ENCODE data around the gene C20orf204. TPM values are rescaled to one million over a fixed set of nuclear protein-coding genes. Genes with fewer than 3 reads are reported as not detected.

Gene C20orf204
- total and polyA plus RNA-seq, 2 donors, result 0.71 to 0.95 TPM

DNA sequence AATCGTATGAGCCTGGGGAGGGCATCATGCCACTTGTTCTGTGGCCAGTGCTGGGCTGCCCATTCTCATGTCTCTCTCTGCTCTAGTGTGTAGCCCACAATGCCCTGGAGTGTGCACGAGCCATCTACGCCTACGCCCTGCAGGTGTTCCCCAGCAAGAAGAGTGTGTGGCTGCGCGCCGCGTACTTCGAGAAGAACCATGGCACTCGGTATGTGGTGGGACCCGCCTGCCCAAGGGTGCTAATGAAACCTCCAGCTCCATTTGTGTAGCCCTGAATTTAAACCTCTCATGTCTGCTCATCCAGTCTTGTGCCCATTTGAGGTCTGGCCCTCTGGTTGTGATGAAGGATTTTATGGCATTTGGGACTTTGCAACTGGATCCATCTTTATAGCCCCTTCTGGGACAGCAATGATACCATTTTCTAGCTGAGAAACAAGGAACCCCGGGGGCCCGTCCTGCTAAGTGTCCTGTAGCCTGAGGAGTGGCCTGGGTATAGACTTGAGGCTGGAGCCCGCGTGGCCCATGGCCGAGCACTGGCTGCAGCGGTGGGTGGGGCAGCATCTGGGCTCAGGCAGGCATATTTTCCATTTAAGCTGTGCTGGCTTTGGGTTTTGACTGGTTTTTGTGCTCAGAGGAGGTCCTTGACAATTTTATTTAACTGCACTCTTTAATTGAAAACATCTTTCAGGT is 13.2 kb upstream of the C20orf204 start:
- 88% methylated on average over 17 of the region's 17 CpGs for WGBS
- no peak for DNase-seq (ENCODE audit: extremely low spot score)
- peaks cover 3% of the 10 kb centered on the region for H3K36me3 ChIP-seq (ENCODE audit: insufficient read depth)
- no peak overlapping the region for H3K27ac ChIP-seq (ENCODE audit: low read depth)
- H3K4me3 ChIP-seq (ENCODE audit: low read depth, low read length), result no peak overlapping the region
- H3K4me1 ChIP-seq (ENCODE audit: insufficient read depth), result no peaks in the 10 kb centered on the region

- 76% methylated on average over 15 of the region's 15 CpGs for WGBS
- DNase-seq (ENCODE audit: extremely low spot score), result no peak
- no peaks in the 10 kb centered on the region for H3K4me1 ChIP-seq (ENCODE audit: insufficient read depth)
- peaks cover 7% of the 10 kb centered on the region for H3K36me3 ChIP-seq (ENCODE audit: insufficient read depth)
- no peak overlapping the region for H3K27ac ChIP-seq (ENCODE audit: low read depth)
- no peak overlapping the region for H3K4me3 ChIP-seq (ENCODE audit: low read depth, low read length)
Measured at GRCh38 chr20:64023361-64024140, 12.4 kb upstream of the C20orf204 start.

GRCh38 chr20:64024141-64024990 is 11.6 kb upstream of the C20orf204 start:
- peaks cover 7% of the 10 kb centered on the region for H3K36me3 ChIP-seq (ENCODE audit: insufficient read depth)
- no peak overlapping the region for H3K4me3 ChIP-seq (ENCODE audit: low read depth, low read length)
- WGBS, result 85% methylated on average over 17 of the region's 17 CpGs
- DNase-seq (ENCODE audit: extremely low spot score), result no peak
- no peak overlapping the region for H3K27ac ChIP-seq (ENCODE audit: low read depth)
- H3K4me1 ChIP-seq (ENCODE audit: insufficient read depth), result no peaks in the 10 kb centered on the region

DNA sequence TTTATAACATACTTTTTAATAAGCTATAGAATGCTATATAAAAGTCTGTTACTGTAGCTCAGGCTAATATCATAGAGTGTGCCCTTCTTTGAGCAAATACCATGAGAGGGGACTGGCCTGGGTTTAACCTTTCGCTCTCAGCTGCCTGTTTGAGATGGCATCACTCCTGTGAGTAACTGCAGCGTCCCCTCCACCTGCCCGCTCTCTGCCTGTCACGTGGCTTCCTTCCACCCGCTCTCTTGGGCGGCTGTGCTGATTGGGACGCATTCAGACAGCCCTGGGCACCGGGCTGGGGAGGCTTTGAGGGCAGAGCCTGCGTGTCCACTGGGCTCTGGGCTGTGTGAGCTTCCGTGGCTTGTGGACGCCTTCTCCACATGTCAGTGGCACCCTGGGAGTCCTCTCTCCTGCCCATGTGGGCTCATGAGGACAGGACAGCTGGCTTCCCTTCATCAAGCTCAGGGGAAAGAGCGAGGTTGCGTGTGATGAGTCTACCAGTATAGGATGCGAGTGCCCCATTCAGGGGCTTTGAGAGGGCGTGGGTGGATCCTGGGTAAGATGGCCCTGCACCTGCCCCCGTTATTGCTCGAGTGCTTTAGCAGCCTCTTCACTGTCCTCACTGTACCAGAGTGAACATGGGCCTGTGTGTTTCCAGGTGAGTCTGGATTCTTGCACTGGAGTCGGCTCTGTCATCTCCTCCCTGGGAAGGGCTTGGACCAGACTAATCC is 10.7 kb upstream of the C20orf204 start:
- Histone ChIP-seq H3K36me3 (ENCODE audit: insufficient read depth) (peaks cover 7% of the 10 kb centered on the region), H3K4me1 (ENCODE audit: insufficient read depth) (no peaks in the 10 kb centered on the region), H3K27ac (ENCODE audit: low read depth) (no peak overlapping the region), H3K4me3 (ENCODE audit: low read depth, low read length) (no peak overlapping the region)
- 94% methylated on average over 18 of the region's 18 CpGs for WGBS
- DNase-seq (ENCODE audit: extremely low spot score), result no peak

DNA sequence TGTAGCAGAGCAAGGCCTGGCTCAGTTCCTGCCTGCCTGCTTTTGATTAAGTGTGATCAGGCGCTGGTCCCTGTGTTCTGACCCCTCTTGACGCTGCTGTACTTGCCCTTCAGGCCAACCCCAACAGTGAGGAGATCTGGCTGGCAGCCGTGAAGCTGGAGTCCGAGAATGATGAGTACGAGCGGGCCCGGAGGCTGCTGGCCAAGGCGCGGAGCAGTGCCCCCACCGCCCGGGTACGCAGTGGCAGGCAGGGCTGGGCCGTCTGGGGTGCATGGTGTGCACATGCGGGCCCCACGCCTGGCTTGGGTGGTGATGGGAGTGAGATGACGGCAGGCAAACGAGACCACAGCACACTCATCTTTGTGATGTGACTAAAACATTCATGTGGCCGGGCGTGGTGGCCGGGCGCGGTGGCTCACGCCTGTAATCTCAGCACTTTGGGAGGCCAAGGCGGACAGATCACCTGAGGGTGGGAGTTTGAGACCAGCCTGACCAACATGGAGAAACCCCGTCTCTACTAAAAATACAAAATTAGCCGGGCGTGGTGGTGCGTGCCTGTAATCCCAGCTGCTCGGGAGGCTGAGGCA is 10.1 kb upstream of the C20orf204 start:
- no peak overlapping the region for H3K4me3 ChIP-seq (ENCODE audit: low read depth, low read length)
- WGBS, result 94% methylated on average over 29 of the region's 29 CpGs
- no peak overlapping the region for H3K27ac ChIP-seq (ENCODE audit: low read depth)
- peaks cover 7% of the 10 kb centered on the region for H3K36me3 ChIP-seq (ENCODE audit: insufficient read depth)
- DNase-seq (ENCODE audit: extremely low spot score), result no peak
- H3K4me1 ChIP-seq (ENCODE audit: insufficient read depth), result no peaks in the 10 kb centered on the region

DNA sequence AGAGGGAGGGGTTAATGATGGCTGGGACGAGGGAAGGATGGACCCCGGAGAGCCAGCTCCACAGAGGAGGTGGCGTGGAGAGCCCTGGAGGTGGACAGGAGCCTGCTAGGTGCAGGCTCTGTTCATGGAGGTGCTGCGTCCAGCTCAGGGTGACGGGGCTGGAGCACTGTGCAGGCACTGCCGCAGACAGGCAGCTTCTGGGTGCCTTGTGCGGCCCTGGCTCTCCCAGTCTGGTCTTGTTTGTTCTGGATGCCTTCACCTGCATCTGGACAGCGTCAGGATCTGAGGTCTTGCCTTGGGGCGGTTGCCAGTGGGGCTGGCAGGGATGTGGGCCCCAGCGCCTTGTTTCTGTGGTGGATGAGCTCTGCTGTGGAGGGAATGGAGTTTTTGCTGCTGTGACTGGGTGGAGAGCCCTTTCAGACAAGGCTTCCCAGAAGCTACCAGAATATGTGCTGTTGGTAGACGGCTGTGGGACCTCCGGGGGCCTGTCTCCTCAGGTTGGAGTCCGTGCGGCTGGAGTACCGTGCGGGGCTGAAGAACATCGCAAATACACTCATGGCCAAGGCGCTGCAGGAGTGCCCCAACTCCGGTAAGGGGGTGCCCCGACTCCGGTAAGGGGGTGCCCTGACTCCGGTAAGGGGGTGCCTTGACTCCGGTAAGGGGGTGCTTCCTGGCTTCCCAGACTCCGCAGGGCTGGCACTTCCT is 7.8 kb upstream of the C20orf204 start:
- H3K4me3 ChIP-seq (ENCODE audit: low read depth, low read length), result no peak overlapping the region
- no peak for DNase-seq (ENCODE audit: extremely low spot score)
- no peaks in the 10 kb centered on the region for H3K4me1 ChIP-seq (ENCODE audit: insufficient read depth)
- no peak overlapping the region for H3K27ac ChIP-seq (ENCODE audit: low read depth)
- peaks cover 11% of the 10 kb centered on the region for H3K36me3 ChIP-seq (ENCODE audit: insufficient read depth)
- 82% methylated on average over 24 of the region's 24 CpGs for WGBS

DNA sequence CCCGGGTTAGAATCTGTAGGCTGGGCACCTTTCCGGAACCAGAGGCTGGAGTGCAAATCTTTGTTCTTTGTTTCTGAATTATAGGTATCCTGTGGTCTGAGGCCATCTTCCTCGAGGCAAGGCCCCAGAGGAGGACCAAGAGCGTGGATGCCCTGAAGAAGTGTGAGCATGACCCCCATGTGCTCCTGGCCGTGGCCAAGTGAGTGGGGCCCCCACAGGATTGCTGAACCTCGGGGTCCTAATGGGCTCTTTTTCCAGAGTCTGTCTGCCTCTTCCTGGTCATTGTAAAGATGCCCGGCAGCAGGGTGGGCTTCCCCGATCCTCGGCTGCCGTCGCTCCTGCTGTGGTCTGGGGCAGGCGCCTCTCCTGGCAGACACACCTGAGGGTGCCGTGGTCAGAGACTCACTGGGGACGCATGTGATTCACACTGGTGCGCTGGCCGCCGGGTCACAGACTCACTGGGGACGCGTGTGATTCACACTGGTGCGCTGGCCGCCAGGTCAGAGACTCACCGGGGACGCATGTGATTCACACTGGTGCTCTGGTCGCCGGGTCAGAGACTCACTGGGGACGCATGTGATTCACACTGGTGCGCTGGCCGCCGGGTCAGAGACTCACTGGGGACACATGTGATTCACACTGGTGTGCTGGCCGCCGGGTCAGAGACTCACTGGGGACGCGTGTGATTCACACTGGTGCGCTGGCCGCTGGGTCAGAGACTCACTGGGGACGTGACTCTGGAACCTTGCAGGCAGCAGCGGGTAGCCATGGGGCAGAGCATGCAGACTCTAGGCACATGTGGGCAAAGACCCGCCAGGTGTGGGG is 6.5 kb upstream of the C20orf204 start:
- H3K4me3 ChIP-seq (ENCODE audit: low read depth, low read length), result no peak overlapping the region
- DNase-seq (ENCODE audit: extremely low spot score), result no peak
- peaks cover 8% of the 10 kb centered on the region for H3K36me3 ChIP-seq (ENCODE audit: insufficient read depth)
- WGBS, result 95% methylated on average over 38 of the region's 38 CpGs
- H3K27ac ChIP-seq (ENCODE audit: low read depth), result no peak overlapping the region
- H3K4me1 ChIP-seq (ENCODE audit: insufficient read depth), result no peaks in the 10 kb centered on the region

- peaks cover 8% of the 10 kb centered on the region for H3K36me3 ChIP-seq (ENCODE audit: insufficient read depth)
- H3K27ac ChIP-seq (ENCODE audit: low read depth), result no peak overlapping the region
- H3K4me1 ChIP-seq (ENCODE audit: insufficient read depth), result no peaks in the 10 kb centered on the region
- WGBS, result 74% methylated on average over 20 of the region's 20 CpGs
- no peak overlapping the region for H3K4me3 ChIP-seq (ENCODE audit: low read depth, low read length)
- no peak for DNase-seq (ENCODE audit: extremely low spot score)
Measured at GRCh38 chr20:64030371-64031134, 5.4 kb upstream of the C20orf204 start.

DNA sequence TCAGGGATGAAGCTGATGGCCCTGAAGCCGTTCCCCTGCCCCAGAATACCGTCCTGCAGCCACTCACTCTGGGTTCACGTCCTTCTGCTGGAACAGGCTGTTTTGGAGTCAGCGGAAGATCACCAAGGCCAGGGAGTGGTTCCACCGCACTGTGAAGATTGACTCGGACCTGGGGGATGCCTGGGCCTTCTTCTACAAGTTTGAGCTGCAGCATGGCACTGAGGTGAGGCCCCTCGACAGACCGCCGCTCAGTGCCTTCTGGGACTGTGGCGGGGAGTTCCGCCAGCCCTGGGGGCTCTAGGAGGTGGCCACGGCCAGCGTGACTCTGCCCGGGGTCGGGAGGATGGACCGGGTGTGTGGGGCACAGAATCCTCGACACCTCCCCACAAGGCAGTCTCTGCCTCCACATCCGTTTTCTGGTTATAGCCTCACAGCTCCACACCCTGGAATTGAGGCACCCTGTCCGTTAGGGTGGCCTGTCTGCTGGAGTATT is 4.1 kb upstream of the C20orf204 start:
- no peak for DNase-seq (ENCODE audit: extremely low spot score)
- H3K4me1 ChIP-seq (ENCODE audit: insufficient read depth), result no peaks in the 10 kb centered on the region
- H3K4me3 ChIP-seq (ENCODE audit: low read depth, low read length), result no peak overlapping the region
- H3K27ac ChIP-seq (ENCODE audit: low read depth), result no peak overlapping the region
- H3K36me3 ChIP-seq (ENCODE audit: insufficient read depth), result peaks cover 8% of the 10 kb centered on the region
- 93% methylated on average over 19 of the region's 19 CpGs for WGBS

- Histone ChIP-seq H3K36me3 (ENCODE audit: insufficient read depth) (peaks cover 8% of the 10 kb centered on the region), H3K4me3 (ENCODE audit: low read depth, low read length) (no peak overlapping the region), H3K27ac (ENCODE audit: low read depth) (no peak overlapping the region), H3K4me1 (ENCODE audit: insufficient read depth) (no peaks in the 10 kb centered on the region)
- no peak for DNase-seq (ENCODE audit: extremely low spot score)
- 92% methylated on average over 31 of the region's 31 CpGs for WGBS
Measured at GRCh38 chr20:64032706-64033624, 3.0 kb upstream of the C20orf204 start.
